IMR-90 (cell line): ENCODE data around the gene B9D1. TPM values are rescaled to one million over a fixed set of nuclear protein-coding genes. Genes with fewer than 3 reads are reported as not detected.

ENCODE experiments used
- ATAC-seq: fragments of 200-7000 bp; cut with Tn5 transposase; 2 replicates; pipeline ENCODE4 v1.9.1; 2020; ENCODE audit warnings: low read depth, mild to moderate bottlenecking, moderate library complexity
- BruUV-seq: library from RNA; stranded (reverse); fragments of 400-500 nt; replicated peaks from 2 replicates; lab custom pipeline; 2021; lab: Mats Ljungman, UMichigan
- CTCF ChIA-PET: fragments of 300-600 bp; formaldehyde crosslinking; extraction: SDS; loops from one replicate; lab custom pipeline; 2021; ENCODE audit warnings: antibody characterized with exemption; lab: Yijun Ruan, JAX
- POLR2A ChIA-PET: fragments of 300-600 bp; sonication (Branson Sonifier 250); formaldehyde crosslinking; loops from one replicate; lab custom pipeline; 2022; ENCODE audit warnings: antibody characterized with exemption; ENCODE audit not compliant: unreplicated experiment; lab: Charles Lee
- DNase-seq: peaks from one replicate; pipeline ENCODE4 v3.0.0; 2013
- H2AFZ ChIP-seq: replicated peaks from 2 replicates; pipeline ENCODE3; 2013; ENCODE audit warnings: low read length, mild to moderate bottlenecking; ENCODE audit not compliant: poor library complexity
- H2AK5ac ChIP-seq: 2 replicates; pipeline ENCODE4 v1.6.1; 2013; ENCODE audit warnings: low read depth, low read length, inconsistent platforms
- H2AK9ac ChIP-seq: replicated peaks from 2 replicates; pipeline ENCODE3; 2013; ENCODE audit warnings: mild to moderate bottlenecking, low read depth, low read length, moderate library complexity; ENCODE audit not compliant: poor library complexity
- H2BK120ac ChIP-seq: 2 replicates; pipeline ENCODE4 v1.6.1; 2013; ENCODE audit warnings: low read depth, low read length, inconsistent platforms
- H2BK15ac ChIP-seq: 3 replicates; pipeline ENCODE4 v1.6.1; 2013; ENCODE audit warnings: low read depth, low read length, inconsistent platforms
- H2BK20ac ChIP-seq: 2 replicates; pipeline ENCODE4 v1.6.1; 2013; ENCODE audit warnings: low read depth, mild to moderate bottlenecking, inconsistent platforms, low read length, moderate library complexity
- H2BK5ac ChIP-seq: 2 replicates; pipeline ENCODE4 v1.6.1; 2013; ENCODE audit warnings: mild to moderate bottlenecking, low read depth, low read length, inconsistent platforms; ENCODE audit not compliant: poor library complexity, severe bottlenecking
- H3K14ac ChIP-seq: replicated peaks from 2 replicates; pipeline ENCODE4 v1.6.1; 2013; ENCODE audit warnings: low read depth, low read length, inconsistent platforms
- H3K18ac ChIP-seq: 2 replicates; pipeline ENCODE4 v1.6.1; 2013; ENCODE audit warnings: low read depth, low read length, control low read depth
- H3K23ac ChIP-seq: 2 replicates; pipeline ENCODE4 v1.6.1; 2013; ENCODE audit warnings: low read depth, low read length, inconsistent platforms
- H3K27ac ChIP-seq: 2 replicates; pipeline ENCODE4 v1.5.1; 2013; ENCODE audit warnings: mild to moderate bottlenecking, control low read depth, low read length; ENCODE audit not compliant: insufficient read depth
- H3K27me3 ChIP-seq: 2 replicates; pipeline ENCODE4 v1.6.1; 2013; ENCODE audit warnings: low read length; ENCODE audit not compliant: control insufficient read depth, insufficient read depth
- H3K36me3 ChIP-seq: 2 replicates; pipeline ENCODE4 v1.6.1; 2013; ENCODE audit warnings: low read length, mixed read lengths; ENCODE audit not compliant: control insufficient read depth, insufficient read depth
- H3K4ac ChIP-seq: 2 replicates; pipeline ENCODE4 v1.6.1; 2013; ENCODE audit warnings: low read depth, low read length, inconsistent platforms
- H3K4me1 ChIP-seq: 2 replicates; pipeline ENCODE4 v1.6.1; 2013; ENCODE audit warnings: low read length, mixed read lengths; ENCODE audit not compliant: control insufficient read depth, insufficient read depth
- H3K4me2 ChIP-seq: 2 replicates; pipeline ENCODE4 v1.6.1; 2013; ENCODE audit warnings: low read depth, mild to moderate bottlenecking, control low read depth, low read length, moderate library complexity
- H3K4me3 ChIP-seq: 2 replicates; pipeline ENCODE4 v1.5.1; 2013; ENCODE audit warnings: low read depth, mild to moderate bottlenecking, control low read depth, low read length, moderate library complexity; ENCODE audit not compliant: insufficient read depth
- H3K56ac ChIP-seq: 2 replicates; pipeline ENCODE4 v1.6.1; 2013; ENCODE audit warnings: low read length, inconsistent platforms; ENCODE audit not compliant: insufficient read depth; ENCODE audit errors: extremely low read depth
- H3K79me1 ChIP-seq, 2 experiments: 2 replicates each; pipeline ENCODE4 v1.6.1; 2013; ENCODE audit warnings: low read length in 2 of 2, inconsistent platforms in 1 of 2, low read depth in 1 of 2
- H3K9ac ChIP-seq: 2 replicates; pipeline ENCODE4 v1.6.1; 2013; ENCODE audit warnings: low read depth, low read length, control low read depth
- H3K9me1 ChIP-seq: 2 replicates; pipeline ENCODE4 v1.6.1; 2013; ENCODE audit warnings: low read length, inconsistent platforms; ENCODE audit not compliant: insufficient read depth
- H3K9me3 ChIP-seq: 2 replicates; pipeline ENCODE4 v1.6.1; 2013; ENCODE audit warnings: low read length; ENCODE audit not compliant: control insufficient read depth, insufficient read depth
- H4K20me1 ChIP-seq: 2 replicates; pipeline ENCODE4 v1.6.1; 2013; ENCODE audit warnings: low read length, inconsistent platforms; ENCODE audit not compliant: insufficient read depth
- H4K5ac ChIP-seq: 2 replicates; pipeline ENCODE4 v1.6.1; 2013; ENCODE audit warnings: mild to moderate bottlenecking, low read depth, low read length, control low read depth
- H4K8ac ChIP-seq, 2 experiments: 2 replicates each; pipeline ENCODE4 v1.6.1; 2013; ENCODE audit warnings: low read depth in 2 of 2, low read length in 2 of 2, control low read depth in 1 of 2, inconsistent platforms in 1 of 2
- H4K91ac ChIP-seq: 2 replicates; pipeline ENCODE4 v1.6.1; 2013; ENCODE audit warnings: low read depth, low read length, inconsistent platforms; ENCODE audit not compliant: insufficient read depth
- BHLHE40 ChIP-seq: fragments of 150-350 bp; IDR thresholded peaks from 2 replicates; pipeline ENCODE4 v1.6.1; 2016; ENCODE audit warnings: mild to moderate bottlenecking, low read depth, low read length
- CEBPB ChIP-seq: IDR thresholded peaks from 2 replicates; pipeline ENCODE4 v1.6.1; 2012; ENCODE audit warnings: low read depth, low read length, improper control_type of control experiment
- CHD1 ChIP-seq: IDR thresholded peaks from 2 replicates; pipeline ENCODE4 v1.6.1; 2012; ENCODE audit warnings: low read depth, low read length, improper control_type of control experiment
- CTCF ChIP-seq: conservative IDR thresholded peaks from 2 replicates; pipeline ENCODE4 v1.5.1; 2012; ENCODE audit warnings: mild to moderate bottlenecking, low read depth, low read length, improper control_type of control experiment
- ELK1 ChIP-seq: fragments of 150-350 bp; IDR thresholded peaks from 2 replicates; pipeline ENCODE4 v1.6.1; 2016; ENCODE audit warnings: low read depth, mild to moderate bottlenecking, low read length, moderate library complexity, borderline replicate concordance
- FOS ChIP-seq: fragments of 150-350 bp; IDR thresholded peaks from 2 replicates; pipeline ENCODE4 v1.6.1; 2016; ENCODE audit warnings: low read depth, low read length
- MAFK ChIP-seq: IDR thresholded peaks from 2 replicates; pipeline ENCODE4 v1.6.1; 2012; ENCODE audit warnings: low read depth, low read length, improper control_type of control experiment
- MAZ ChIP-seq: IDR thresholded peaks from 2 replicates; pipeline ENCODE4 v1.6.1; 2012; ENCODE audit warnings: low read depth, mild to moderate bottlenecking, low read length, improper control_type of control experiment, moderate library complexity, borderline replicate concordance
- MXI1 ChIP-seq: IDR thresholded peaks from 2 replicates; pipeline ENCODE4 v1.6.1; 2012; ENCODE audit warnings: low read depth, mild to moderate bottlenecking, low read length, moderate library complexity, borderline replicate concordance
- NFE2L2 ChIP-seq: fragments of 150-350 bp; IDR thresholded peaks from 2 replicates; pipeline ENCODE4 v1.6.1; 2016; ENCODE audit warnings: low read depth, mild to moderate bottlenecking, low read length
- POLR2A ChIP-seq: IDR thresholded peaks from 2 replicates; pipeline ENCODE4 v1.6.1; 2012; ENCODE audit warnings: mild to moderate bottlenecking, low read depth, low read length
- RAD21 ChIP-seq: IDR thresholded peaks from 2 replicates; pipeline ENCODE4 v1.6.1; 2012; ENCODE audit warnings: low read length, improper control_type of control experiment
- RCOR1 ChIP-seq: IDR thresholded peaks from 2 replicates; pipeline ENCODE4 v1.6.1; 2012; ENCODE audit warnings: mild to moderate bottlenecking, low read length, improper control_type of control experiment; ENCODE audit not compliant: insufficient replicate concordance
- RFX5 ChIP-seq: IDR thresholded peaks from 2 replicates; pipeline ENCODE4 v1.8.0; 2012; ENCODE audit warnings: low read depth, mild to moderate bottlenecking, low read length, moderate library complexity
- SMC3 ChIP-seq: fragments of 150-350 bp; IDR thresholded peaks from 2 replicates; pipeline ENCODE4 v1.6.1; 2016; ENCODE audit warnings: low read depth, mild to moderate bottlenecking, antibody characterized with exemption, low read length, moderate library complexity
- USF2 ChIP-seq: fragments of 150-350 bp; IDR thresholded peaks from 2 replicates; pipeline ENCODE4 v1.6.1; 2017; ENCODE audit warnings: mild to moderate bottlenecking, antibody characterized with exemption, low read length, low read depth
- WGBS, 2 experiments: methylation state at CpG; one replicate each; pipeline versions ENCODE4 v1.1.5 to v1.1.7; 2013; ENCODE audit warnings: missing lambda C conversion rate in 2 of 2; ENCODE audit not compliant: insufficient read length in 1 of 2; ENCODE audit errors: extremely low coverage in 2 of 2; 5-methylcytosine and 5-hydroxymethylcytosine counted together
- dilution Hi-C: fragments of 300-500 bp; cut with HindIII; formaldehyde crosslinking; loops from one replicate; pipeline ENCODE4 v1.14.3; 2018; ENCODE audit warnings: low sequenced_read_pairs; ENCODE audit not compliant: unreplicated experiment
- in situ Hi-C: fragments of 300-500 bp; cut with MboI; formaldehyde crosslinking; loops from 3 replicates; pipeline ENCODE4 v1.14.3; 2019; ENCODE audit warnings: low sequenced_read_pairs, inconsistent platforms, mixed read lengths
- intact Hi-C: fragments of 100-400 bp; cut with micrococcal nuclease; formaldehyde crosslinking; loops from 2 replicates; pipeline ENCODE4 v1.10.0; 2022
- polyA plus RNA-seq, 3 experiments: library from polyadenylated mRNA; depleted of rRNA; stranded (reverse); fragments of >200 nt; gene quantifications; 2 replicates each; pipeline ENCODE4 v1.2.3, GENCODE V29; 2012; ENCODE audit warnings: low replicate concordance in 1 of 3
- total RNA-seq: library from RNA; depleted of rRNA; stranded (reverse); fragments of >200 nt; gene quantifications from 2 replicates; pipeline ENCODE4 v1.2.3, GENCODE V29; 2012

Gene B9D1
- total and polyA plus RNA-seq, 2 of the 4 experiments (the other 2 are of a cell fraction): 42.5 to 43.8 TPM

- intact Hi-C loops: no loop called here
- Histone ChIP-seq H4K20me1 (no peaks in the 10 kb centered on the region; the same call in 1 of the 2 replicates), H3K27me3 (no peaks in the 10 kb centered on the region), H2BK5ac (no peak overlapping the region), H3K79me1 (peaks cover 4 to 11% of the 10 kb centered on the region in 2 experiments; a peak in 3 of 4 replicates), H3K9ac (no peak overlapping the region), H2BK15ac (no peak overlapping the region), H2BK20ac (no peak overlapping the region), H3K9me3 (no peaks in the 10 kb centered on the region), H3K23ac (no peak overlapping the region), H3K36me3 (peaks cover 6% of the 10 kb centered on the region), H4K5ac (no peak overlapping the region), H2AK9ac (peak overlapping the region; percentile 7), H3K18ac (no peak overlapping the region), H3K4me1 (no peaks in the 10 kb centered on the region), H3K56ac (no peak overlapping the region), H3K27ac (no peak overlapping the region), H4K91ac (no peak overlapping the region), H3K4ac (no peak overlapping the region), H3K4me2 (no peak overlapping the region), H3K14ac (no peak overlapping the region), H2AFZ (no peak overlapping the region), H2BK120ac (no peak overlapping the region), H2AK5ac (no peak overlapping the region), H3K9me1 (peaks cover 9% of the 10 kb centered on the region), H3K4me3 (no peak overlapping the region), H4K8ac (no peak overlapping the region)
- in situ Hi-C loops: no loop called here
- BruUV-seq: no TSS peak
- ATAC-seq (no peak), DNase-seq (no peak)
- dilution Hi-C loops: no loop called here
- WGBS, 2 experiments: 100% methylated on average over 3 of the region's 7 CpGs; no CpG with 5 or more reads in 1 of the 2 experiments
- ChIA-PET CTCF (no interaction called here), POLR2A (no interaction called here)
- no peak for TF ChIP-seq ELK1
- TF ChIP-seq CTCF: no peak
- no peak for TF ChIP-seq MAFK
- no peak for TF ChIP-seq SMC3
- TF ChIP-seq MAZ: no peak
- no peak for TF ChIP-seq CEBPB
- TF ChIP-seq NFE2L2: no peak
- no peak for TF ChIP-seq FOS
- TF ChIP-seq MXI1: no peak
- no peak for TF ChIP-seq RAD21
- TF ChIP-seq CHD1: no peak
- TF ChIP-seq POLR2A: no peak
- TF ChIP-seq BHLHE40: no peak
- TF ChIP-seq USF2: no peak
- no peak for TF ChIP-seq RCOR1
- TF ChIP-seq RFX5: no peak
Measured at GRCh38 chr17:19357351-19357750, 5.2 kb downstream of the B9D1 start.
